Dendritic cell treated with granulocyte-macrophage colony-stimulating factor and Interleukin-4, amounts not matched to agents 40 ng/mL and 50 ng/mL, for 4 days (primary cell): ENCODE results near the gene SORCS3.

ENCODE experiments used
- H3K27ac Mint-ChIP-seq: one replicate; pipeline ENCODE4 v1.8.0; 2022; ENCODE audit warnings: mild to moderate bottlenecking, mixed read lengths
- H3K27me3 Mint-ChIP-seq: one replicate; pipeline ENCODE4 v1.8.0; 2022; ENCODE audit warnings: mild to moderate bottlenecking, mixed read lengths
- H3K36me3 Mint-ChIP-seq: one replicate; pipeline ENCODE4 v1.8.0; 2022; ENCODE audit warnings: low read depth, mixed read lengths
- H3K4me1 Mint-ChIP-seq: one replicate; pipeline ENCODE4 v1.8.0; 2022; ENCODE audit warnings: low read depth, mixed read lengths
- H3K4me3 Mint-ChIP-seq: one replicate; pipeline ENCODE4 v1.8.0; 2022; ENCODE audit warnings: mild to moderate bottlenecking, moderate library complexity, mixed read lengths
- H3K9me3 Mint-ChIP-seq: one replicate; pipeline ENCODE4 v1.8.0; 2022; ENCODE audit warnings: mixed read lengths
- intact Hi-C: fragments of 100-400 bp; cut with micrococcal nuclease; formaldehyde crosslinking; loops from one replicate; pipeline ENCODE4 v1.15.0; 2022

The SORCS3 gene

GRCh38 chr10:104791471-104791870 is 150.4 kb downstream of the SORCS3 start:
- no peak overlapping the region for H3K4me3 Mint-ChIP-seq
- no peaks in the 10 kb centered on the region for H3K36me3 Mint-ChIP-seq
- intact Hi-C loops: no loop called here
- no peaks in the 10 kb centered on the region for H3K4me1 Mint-ChIP-seq
- H3K27me3 Mint-ChIP-seq: peaks cover 1% of the 10 kb centered on the region
- H3K27ac Mint-ChIP-seq: no peak overlapping the region
- H3K9me3 Mint-ChIP-seq: no peaks in the 10 kb centered on the region

- Mint-ChIP-seq H3K27me3 (peaks cover 1% of the 10 kb centered on the region), H3K4me3 (no peak overlapping the region), H3K4me1 (no peaks in the 10 kb centered on the region), H3K9me3 (no peaks in the 10 kb centered on the region), H3K36me3 (no peaks in the 10 kb centered on the region), H3K27ac (no peak overlapping the region)
- intact Hi-C loops: no loop called here
These were observed 154.3 kb downstream of the SORCS3 start for GRCh38 chr10:104795411-104795810.

- Mint-ChIP-seq H3K4me3 (no peak overlapping the region), H3K27me3 (no peaks in the 10 kb centered on the region), H3K27ac (no peak overlapping the region), H3K9me3 (no peaks in the 10 kb centered on the region), H3K4me1 (no peaks in the 10 kb centered on the region), H3K36me3 (no peaks in the 10 kb centered on the region)
- intact Hi-C loops: no loop called here
These were observed 155.7 kb downstream of the SORCS3 start for GRCh38 chr10:104796823-104797222.

DNA sequence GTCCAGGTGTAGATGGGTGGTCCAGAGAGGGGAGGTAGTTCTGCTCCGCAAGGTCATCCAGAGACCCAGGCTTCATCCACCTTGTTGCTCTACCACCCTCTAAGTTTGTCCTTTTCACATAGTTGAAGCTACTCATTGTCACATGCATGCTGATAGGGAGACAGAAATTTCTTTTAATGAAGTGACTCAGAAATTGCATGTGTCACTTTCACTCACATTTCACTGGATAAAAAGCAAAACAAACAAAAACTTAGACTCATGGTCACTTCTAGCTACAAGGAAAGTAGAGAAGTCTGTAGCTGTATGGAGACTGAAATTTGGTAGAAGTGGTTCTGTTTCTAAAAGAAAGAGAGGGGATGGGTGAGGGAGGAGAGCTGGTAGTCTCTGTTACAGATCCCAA is 161.9 kb downstream of the SORCS3 start:
- intact Hi-C loops: no loop called here
- H3K27me3 Mint-ChIP-seq: no peaks in the 10 kb centered on the region
- no peaks in the 10 kb centered on the region for H3K36me3 Mint-ChIP-seq
- H3K9me3 Mint-ChIP-seq: no peaks in the 10 kb centered on the region
- no peaks in the 10 kb centered on the region for H3K4me1 Mint-ChIP-seq
- H3K27ac Mint-ChIP-seq: no peak overlapping the region
- H3K4me3 Mint-ChIP-seq: no peak overlapping the region

- Mint-ChIP-seq H3K27me3 (no peaks in the 10 kb centered on the region), H3K36me3 (no peaks in the 10 kb centered on the region), H3K4me1 (no peaks in the 10 kb centered on the region), H3K27ac (no peak overlapping the region), H3K4me3 (no peak overlapping the region), H3K9me3 (no peaks in the 10 kb centered on the region)
- intact Hi-C loops: no loop called here
These were observed 163.8 kb downstream of the SORCS3 start for GRCh38 chr10:104804880-104805279.

GRCh38 chr10:104806801-104807200 is 165.7 kb downstream of the SORCS3 start:
- intact Hi-C loops: no loop called here
- H3K27me3 Mint-ChIP-seq: no peaks in the 10 kb centered on the region
- no peaks in the 10 kb centered on the region for H3K4me1 Mint-ChIP-seq
- H3K9me3 Mint-ChIP-seq: no peaks in the 10 kb centered on the region
- no peaks in the 10 kb centered on the region for H3K36me3 Mint-ChIP-seq
- no peak overlapping the region for H3K4me3 Mint-ChIP-seq
- no peak overlapping the region for H3K27ac Mint-ChIP-seq

GRCh38 chr10:104807581-104808310 is 166.7 kb downstream of the SORCS3 start:
- Mint-ChIP-seq H3K4me1 (no peaks in the 10 kb centered on the region), H3K36me3 (no peaks in the 10 kb centered on the region), H3K9me3 (no peaks in the 10 kb centered on the region), H3K4me3 (no peak overlapping the region), H3K27me3 (no peaks in the 10 kb centered on the region), H3K27ac (no peak overlapping the region)
- intact Hi-C loops: no loop called here

- Mint-ChIP-seq H3K36me3 (no peaks in the 10 kb centered on the region), H3K27ac (no peak overlapping the region), H3K27me3 (no peaks in the 10 kb centered on the region), H3K4me3 (no peak overlapping the region), H3K4me1 (no peaks in the 10 kb centered on the region), H3K9me3 (no peaks in the 10 kb centered on the region)
- intact Hi-C loops: no loop called here
These were observed 168.4 kb downstream of the SORCS3 start for GRCh38 chr10:104809288-104810090.

DNA sequence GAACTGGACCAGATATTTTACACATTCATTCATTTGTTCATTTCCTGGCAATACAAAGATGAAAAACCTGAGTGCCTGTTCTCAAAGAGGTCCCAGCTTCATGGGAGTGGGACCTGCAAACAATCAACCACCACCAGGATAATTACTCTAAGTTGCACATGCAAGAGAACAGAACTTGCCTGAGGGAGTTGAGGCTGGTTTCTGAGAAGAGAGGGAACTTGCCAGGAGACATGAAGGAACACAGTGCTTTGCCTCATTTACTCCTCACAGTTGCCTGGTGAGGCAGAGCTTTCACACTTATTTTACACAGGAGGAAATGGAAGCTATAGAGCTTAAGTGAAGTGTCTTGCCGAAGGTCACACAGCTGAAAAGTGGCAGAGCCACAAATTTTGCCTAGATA is 170.1 kb downstream of the SORCS3 start:
- intact Hi-C loops: no loop called here
- Mint-ChIP-seq H3K4me1 (no peaks in the 10 kb centered on the region), H3K36me3 (no peaks in the 10 kb centered on the region), H3K27me3 (no peaks in the 10 kb centered on the region), H3K27ac (no peak overlapping the region), H3K4me3 (no peak overlapping the region), H3K9me3 (no peaks in the 10 kb centered on the region)

GRCh38 chr10:104816501-104816900 is 175.4 kb downstream of the SORCS3 start:
- H3K36me3 Mint-ChIP-seq: no peaks in the 10 kb centered on the region
- H3K27ac Mint-ChIP-seq: no peak overlapping the region
- no peak overlapping the region for H3K4me3 Mint-ChIP-seq
- intact Hi-C loops: no loop called here
- no peaks in the 10 kb centered on the region for H3K27me3 Mint-ChIP-seq
- H3K9me3 Mint-ChIP-seq: no peaks in the 10 kb centered on the region
- no peaks in the 10 kb centered on the region for H3K4me1 Mint-ChIP-seq

- intact Hi-C loops: no loop called here
- peaks cover 10% of the 10 kb centered on the region for H3K9me3 Mint-ChIP-seq
- no peak overlapping the region for H3K4me3 Mint-ChIP-seq
These were observed 178.6 kb downstream of the SORCS3 start for GRCh38 chr10:104819731-104820130.

GRCh38 chr10:104822088-104822487 is 181.0 kb downstream of the SORCS3 start:
- H3K36me3 Mint-ChIP-seq: no peaks in the 10 kb centered on the region
- H3K4me3 Mint-ChIP-seq: no peak overlapping the region

More at GRCh38 chr10:104819731-104820130, 178.6 kb downstream of the SORCS3 start:
- no peak overlapping the region for H3K27ac Mint-ChIP-seq
- H3K27me3 Mint-ChIP-seq: no peaks in the 10 kb centered on the region
- no peaks in the 10 kb centered on the region for H3K36me3 Mint-ChIP-seq
- no peaks in the 10 kb centered on the region for H3K4me1 Mint-ChIP-seq

GRCh38 chr10:104824380-104825006 is 183.4 kb downstream of the SORCS3 start:
- H3K9me3 Mint-ChIP-seq: peaks cover 27% of the 10 kb centered on the region
- H3K4me3 Mint-ChIP-seq: no peak overlapping the region
- H3K27me3 Mint-ChIP-seq: no peaks in the 10 kb centered on the region
- no peaks in the 10 kb centered on the region for H3K4me1 Mint-ChIP-seq
- intact Hi-C loops: no loop called here
- no peaks in the 10 kb centered on the region for H3K36me3 Mint-ChIP-seq
- no peak overlapping the region for H3K27ac Mint-ChIP-seq

More at GRCh38 chr10:104822088-104822487, 181.0 kb downstream of the SORCS3 start:
- intact Hi-C loops: no loop called here
- Mint-ChIP-seq H3K27ac (no peak overlapping the region), H3K27me3 (no peaks in the 10 kb centered on the region), H3K9me3 (peaks cover 20% of the 10 kb centered on the region), H3K4me1 (no peaks in the 10 kb centered on the region)

DNA sequence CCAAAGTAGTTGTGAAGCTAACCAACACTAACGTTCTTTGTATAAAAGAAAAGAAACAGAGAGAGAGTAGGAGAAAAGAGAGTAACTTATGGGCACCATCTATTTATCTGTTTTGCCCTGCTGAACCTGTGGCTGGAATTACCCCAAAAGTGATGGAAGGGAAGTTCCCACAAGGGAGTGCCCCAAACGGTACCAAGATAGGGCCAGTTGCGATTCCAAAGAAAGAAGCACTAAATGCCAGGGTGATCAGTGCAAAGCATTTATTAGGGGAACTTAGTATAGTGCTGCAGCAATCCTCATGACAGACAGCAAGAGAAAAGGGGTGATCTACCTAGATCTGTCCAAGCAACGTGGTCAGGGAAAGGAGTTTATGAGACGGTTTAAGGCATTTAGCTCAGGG is 190.2 kb downstream of the SORCS3 start:
- Mint-ChIP-seq H3K36me3 (no peaks in the 10 kb centered on the region), H3K4me1 (no peaks in the 10 kb centered on the region), H3K27me3 (no peaks in the 10 kb centered on the region), H3K9me3 (peaks cover 8% of the 10 kb centered on the region), H3K4me3 (no peak overlapping the region), H3K27ac (no peak overlapping the region)
- intact Hi-C loops: no loop called here
